CD14-positive monocyte (primary cell): ENCODE measurements around the gene C22orf39. TPM values are rescaled to one million over a fixed set of nuclear protein-coding genes. Genes with fewer than 3 reads are reported as not detected.

Experiments
- DNase-seq, 3 donors: peaks; one replicate each; pipeline ENCODE4 v3.0.0-alpha.2; 2011 to 2022
- H2AFZ ChIP-seq: 2 replicates; pipeline ENCODE4 v1.6.0; 2012; ENCODE audit warnings: mild to moderate bottlenecking, low read depth, low read length, inconsistent platforms; ENCODE audit not compliant: insufficient read depth, poor library complexity, severe bottlenecking
- H3K27ac ChIP-seq, 2 donors: 1 replicate in 1 of 2; 2 replicates in 1 of 2; pipeline ENCODE4 v1.5.1; 2012 to 2013; ENCODE audit warnings: low read length in 2 of 2, control low read depth in 1 of 2, inconsistent platforms in 1 of 2, low read depth in 1 of 2, mild to moderate bottlenecking in 1 of 2
- H3K27me3 ChIP-seq, 2 donors: one replicate each; pipeline versions ENCODE4 v1.6.0 to v1.6.1; 2011 to 2013; ENCODE audit warnings: low read length in 2 of 2; ENCODE audit not compliant: control insufficient read depth in 2 of 2, insufficient read depth in 2 of 2
- H3K36me3 ChIP-seq, 2 donors: replicated peaks in 1 of 2; 1 replicate in 1 of 2; 2 replicates in 1 of 2; pipeline versions ENCODE4 v1.5.1 to v1.6.1; 2012 to 2013; ENCODE audit warnings: low read length in 2 of 2, control low read depth in 1 of 2, inconsistent platforms in 1 of 2, mild to moderate bottlenecking in 1 of 2; ENCODE audit not compliant: insufficient read depth in 2 of 2, control insufficient read depth in 1 of 2
- H3K4me1 ChIP-seq, 2 donors: 1 replicate in 1 of 2; 2 replicates in 1 of 2; pipeline versions ENCODE4 v1.5.1 to v1.6.1; 2012 to 2013; ENCODE audit warnings: low read length in 2 of 2, control low read depth in 1 of 2, inconsistent platforms in 1 of 2, mild to moderate bottlenecking in 1 of 2, moderate library complexity in 1 of 2; ENCODE audit not compliant: insufficient read depth in 2 of 2, control insufficient read depth in 1 of 2
- H3K4me2 ChIP-seq: replicated peaks from 2 replicates; pipeline ENCODE3; 2012; ENCODE audit warnings: low read length, moderate library complexity, mild to moderate bottlenecking; ENCODE audit not compliant: poor library complexity, severe bottlenecking; ENCODE audit errors: extremely low read depth
- H3K4me3 ChIP-seq, 3 experiments: fragments of 200-600 bp in 1 of 3; sonication (generic) in 1 of 3; replicated peaks in 1 of 3; 1 replicate in 2 of 3; 2 replicates in 1 of 3; pipeline ENCODE4 v1.5.1; 2011 to 2013; ENCODE audit warnings: low read length in 3 of 3, mild to moderate bottlenecking in 3 of 3, control low read depth in 2 of 3, low read depth in 2 of 3, inconsistent platforms in 1 of 3, moderate library complexity in 1 of 3
- H3K79me2 ChIP-seq: 2 replicates; pipeline ENCODE4 v1.6.0; 2012; ENCODE audit warnings: mild to moderate bottlenecking, control low read depth, inconsistent platforms, low read length, moderate library complexity; ENCODE audit not compliant: insufficient read depth
- H3K9ac ChIP-seq: 2 replicates; pipeline ENCODE4 v1.6.0; 2017; ENCODE audit warnings: low read length, mild to moderate bottlenecking; ENCODE audit not compliant: insufficient read depth, poor library complexity, severe bottlenecking
- H3K9me3 ChIP-seq, 2 donors: replicated peaks in 1 of 2; 1 replicate in 1 of 2; 2 replicates in 1 of 2; pipeline versions ENCODE4 v1.5.1 to v1.6.1; 2012 to 2013; ENCODE audit warnings: low read length in 2 of 2, control low read depth in 1 of 2; ENCODE audit not compliant: control insufficient read depth in 1 of 2, insufficient read depth in 1 of 2
- H4K20me1 ChIP-seq: 2 replicates; pipeline ENCODE4 v1.6.0; 2012; ENCODE audit warnings: mild to moderate bottlenecking, low read length, control low read depth, moderate library complexity; ENCODE audit not compliant: insufficient read depth
- H3K27ac Mint-ChIP-seq, 7 donors: one replicate each; pipeline ENCODE4 v1.8.0; 2020; ENCODE audit warnings: mild to moderate bottlenecking in 7 of 7, mixed read lengths in 7 of 7, moderate library complexity in 6 of 7, inconsistent platforms in 2 of 7
- H3K27me3 Mint-ChIP-seq, 3 donors: one replicate each; pipeline ENCODE4 v1.8.0; 2021 to 2022; ENCODE audit warnings: low read depth in 3 of 3, mild to moderate bottlenecking in 3 of 3, mixed read lengths in 3 of 3, moderate library complexity in 3 of 3, inconsistent platforms in 1 of 3
- H3K36me3 Mint-ChIP-seq, 2 donors: one replicate each; pipeline ENCODE4 v1.8.0; 2020; ENCODE audit warnings: mixed read lengths in 2 of 2, inconsistent platforms in 1 of 2, mild to moderate bottlenecking in 1 of 2
- H3K4me1 Mint-ChIP-seq: one replicate; pipeline ENCODE4 v1.8.0; 2020; ENCODE audit warnings: mild to moderate bottlenecking, mixed read lengths
- H3K4me3 Mint-ChIP-seq, 2 donors: one replicate each; pipeline ENCODE4 v1.8.0; 2020; ENCODE audit warnings: mild to moderate bottlenecking in 2 of 2, mixed read lengths in 2 of 2, moderate library complexity in 1 of 2
- H3K9me3 Mint-ChIP-seq, 7 donors: one replicate each; pipeline ENCODE4 v1.8.0; 2020 to 2022; ENCODE audit warnings: mixed read lengths in 7 of 7, mild to moderate bottlenecking in 6 of 7, moderate library complexity in 6 of 7, inconsistent platforms in 2 of 7
- WGBS: methylation state at CpG from one replicate; pipeline ENCODE4 v1.1.5; 2013; ENCODE audit warnings: missing lambda C conversion rate; ENCODE audit not compliant: insufficient coverage; 5-methylcytosine and 5-hydroxymethylcytosine counted together
- intact Hi-C, 2 donors: fragments of 100-400 bp; cut with micrococcal nuclease; formaldehyde crosslinking; loops; one replicate each; pipeline versions ENCODE4 v1.15.0 to v1.15.1; 2023
- polyA plus RNA-seq, 3 donors: library from polyadenylated mRNA; depleted of rRNA in 1 of 3; unstranded in 2 of 3; stranded (reverse) in 1 of 3; fragments of 300-500 nt in 2 of 3; fragments of >200 nt in 1 of 3; fragmentation: Illumina TruSeq in 2 of 3; gene quantifications; 1 replicate in 2 of 3; 2 replicates in 1 of 3; pipeline ENCODE4 v1.2.3, GENCODE V29; 2012 to 2021
- TF ChIP-seq, protein P1 (sequence below): fragments of 200-600 bp; IDR thresholded peaks from one replicate; pipeline ENCODE4 v1.8.0; 2022; ENCODE audit warnings: antibody characterized with exemption, mild to moderate bottlenecking

The C22orf39 gene
- polyA plus RNA-seq, 3 donors = 21.2 to 40.3 (median 38.4) TPM

DNA sequence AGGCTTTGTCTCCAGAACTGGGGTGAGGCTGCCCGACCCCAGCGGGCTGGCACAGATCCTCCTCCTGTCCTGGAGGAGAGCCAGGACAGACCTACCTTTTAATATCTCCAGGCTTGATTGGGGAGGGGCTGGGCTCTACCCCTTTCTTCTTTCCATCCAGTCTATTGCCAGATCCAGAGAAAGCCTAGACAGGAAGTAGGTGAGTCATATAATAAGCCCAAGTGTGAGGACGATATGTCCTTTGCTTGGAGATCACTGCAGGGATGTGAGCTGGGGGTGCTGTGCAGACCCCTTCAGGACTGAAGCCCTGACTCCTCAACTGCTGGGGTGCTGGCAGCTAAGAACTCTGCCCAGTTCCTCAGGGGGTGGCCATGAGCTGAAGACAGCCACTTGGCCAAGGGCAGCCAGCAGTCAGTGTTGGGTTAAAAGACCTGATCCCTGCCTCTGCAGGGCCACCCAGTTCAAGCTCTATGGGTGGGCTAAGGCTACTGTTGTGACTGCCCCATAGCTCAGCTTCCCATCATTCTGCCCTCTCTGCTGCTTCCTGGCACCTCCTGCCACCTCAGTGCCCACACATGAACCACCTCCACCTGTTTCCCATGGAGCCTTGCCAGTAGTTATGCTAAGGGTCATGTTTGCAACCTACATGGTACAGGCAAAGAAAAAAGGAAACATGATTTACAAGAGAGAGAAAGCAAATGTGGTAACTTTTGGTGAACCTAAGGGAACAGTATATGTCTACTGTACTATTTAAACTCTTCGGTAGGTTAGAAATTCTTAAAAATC, 8.3 kb upstream of the C22orf39 start:
- Mint-ChIP-seq H3K27me3 (peaks cover 0 to 2% (median 0%) of the 10 kb centered on the region in 3 donors), H3K4me1 (no peaks in the 10 kb centered on the region), H3K36me3 (peaks cover 74 to 88% of the 10 kb centered on the region in 2 donors), H3K9me3 (no peaks in the 10 kb centered on the region), H3K4me3 (no peak overlapping the region), H3K27ac (peak overlapping the region in 1 of 7 donors; percentile 31)
- Histone ChIP-seq H3K9ac (no peak overlapping the region), H3K4me1 (no peaks in the 10 kb centered on the region), H3K27me3 (no peaks in the 10 kb centered on the region), H3K9me3 (no peaks in the 10 kb centered on the region), H3K79me2 (no peaks in the 10 kb centered on the region), H3K27ac (no peak overlapping the region), H3K36me3 (peaks cover 69 to 99% of the 10 kb centered on the region in 2 donors), H3K4me3 (no peak overlapping the region), H3K4me2 (no peak overlapping the region), H4K20me1 (no peaks in the 10 kb centered on the region), H2AFZ (no peak overlapping the region)
- TF ChIP-seq, protein P1, sequence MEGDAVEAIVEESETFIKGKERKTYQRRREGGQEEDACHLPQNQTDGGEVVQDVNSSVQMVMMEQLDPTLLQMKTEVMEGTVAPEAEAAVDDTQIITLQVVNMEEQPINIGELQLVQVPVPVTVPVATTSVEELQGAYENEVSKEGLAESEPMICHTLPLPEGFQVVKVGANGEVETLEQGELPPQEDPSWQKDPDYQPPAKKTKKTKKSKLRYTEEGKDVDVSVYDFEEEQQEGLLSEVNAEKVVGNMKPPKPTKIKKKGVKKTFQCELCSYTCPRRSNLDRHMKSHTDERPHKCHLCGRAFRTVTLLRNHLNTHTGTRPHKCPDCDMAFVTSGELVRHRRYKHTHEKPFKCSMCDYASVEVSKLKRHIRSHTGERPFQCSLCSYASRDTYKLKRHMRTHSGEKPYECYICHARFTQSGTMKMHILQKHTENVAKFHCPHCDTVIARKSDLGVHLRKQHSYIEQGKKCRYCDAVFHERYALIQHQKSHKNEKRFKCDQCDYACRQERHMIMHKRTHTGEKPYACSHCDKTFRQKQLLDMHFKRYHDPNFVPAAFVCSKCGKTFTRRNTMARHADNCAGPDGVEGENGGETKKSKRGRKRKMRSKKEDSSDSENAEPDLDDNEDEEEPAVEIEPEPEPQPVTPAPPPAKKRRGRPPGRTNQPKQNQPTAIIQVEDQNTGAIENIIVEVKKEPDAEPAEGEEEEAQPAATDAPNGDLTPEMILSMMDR = no peak
- intact Hi-C loops = no loop called here
- 100% methylated on average over 1 of the region's 4 CpGs for WGBS
- no peak for DNase-seq

GRCh38 chr22:19455033-19455432, 7.5 kb upstream of the C22orf39 start:
- Histone ChIP-seq H3K27ac (no peak overlapping the region), H3K9ac (no peak overlapping the region), H3K27me3 (no peaks in the 10 kb centered on the region), H2AFZ (no peak overlapping the region), H3K4me1 (no peaks in the 10 kb centered on the region), H3K36me3 (peaks cover 73 to 99% of the 10 kb centered on the region in 2 donors), H3K79me2 (no peaks in the 10 kb centered on the region), H4K20me1 (no peaks in the 10 kb centered on the region), H3K9me3 (no peaks in the 10 kb centered on the region), H3K4me2 (no peak overlapping the region), H3K4me3 (no peak overlapping the region)
- Mint-ChIP-seq H3K9me3 (no peaks in the 10 kb centered on the region), H3K27ac (peak overlapping the region in 2 of 7 donors; percentile 3 to 57), H3K4me1 (no peaks in the 10 kb centered on the region), H3K4me3 (no peak overlapping the region), H3K27me3 (no peaks in the 10 kb centered on the region), H3K36me3 (peaks cover 76 to 88% of the 10 kb centered on the region in 2 donors)
- intact Hi-C loops = no loop called here
- 100% methylated on average over 1 of the region's 2 CpGs for WGBS
- no peak for DNase-seq
- TF ChIP-seq, protein P1 = no peak
